ENCODE results near the gene PLAAT4.

PLAAT4 gene

DNA sequence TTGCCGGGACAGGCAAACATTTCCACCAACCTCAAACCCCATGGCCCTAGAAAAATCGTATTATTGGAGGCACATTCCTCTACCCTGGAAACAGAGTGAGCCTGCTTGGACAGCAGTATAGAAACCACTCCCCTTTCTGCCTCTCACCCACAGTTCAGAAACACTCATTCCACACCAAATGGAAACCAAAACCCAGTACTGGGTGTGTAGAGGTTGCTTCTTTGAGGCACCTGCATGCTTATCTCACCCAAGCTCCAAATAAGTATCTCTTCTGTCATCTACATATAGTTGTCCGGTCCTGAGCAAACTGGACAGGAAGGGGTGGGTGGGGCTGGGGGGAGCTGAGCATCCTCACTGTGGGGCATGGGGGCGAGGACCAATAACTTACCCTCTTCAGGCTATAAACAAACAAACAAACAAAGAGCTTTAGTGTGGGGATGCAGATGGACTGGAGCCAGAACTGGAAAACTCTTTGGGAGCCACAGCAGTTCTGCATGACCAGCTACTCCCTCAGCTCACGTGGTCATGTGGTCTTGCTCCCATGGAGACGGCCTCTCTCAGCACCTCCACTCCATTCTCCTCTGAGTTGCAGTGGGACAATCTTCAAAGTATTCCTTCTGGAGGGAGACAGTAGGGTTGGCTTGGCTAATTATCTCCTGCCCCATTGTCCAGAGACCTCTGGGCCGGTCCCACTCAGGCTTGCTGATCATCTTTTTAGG is 27.6 kb downstream of the PLAAT4 start:
- no peak for TF ChIP-seq FOXM1 (IDR thresholded peaks at IDR 0.05; ENCODE audit: borderline replicate concordance, low read depth)
- no peak for TF ChIP-seq EP300 (IDR thresholded peaks at IDR 0.05; ENCODE audit: borderline replicate concordance)
- no peak for TF ChIP-seq ZBTB7A (IDR thresholded peaks at IDR 0.05; ENCODE audit: low read depth)
- no peak for TF ChIP-seq TAF1 (IDR thresholded peaks at IDR 0.05; ENCODE audit: low read depth)
- TF ChIP-seq, protein P1, sequence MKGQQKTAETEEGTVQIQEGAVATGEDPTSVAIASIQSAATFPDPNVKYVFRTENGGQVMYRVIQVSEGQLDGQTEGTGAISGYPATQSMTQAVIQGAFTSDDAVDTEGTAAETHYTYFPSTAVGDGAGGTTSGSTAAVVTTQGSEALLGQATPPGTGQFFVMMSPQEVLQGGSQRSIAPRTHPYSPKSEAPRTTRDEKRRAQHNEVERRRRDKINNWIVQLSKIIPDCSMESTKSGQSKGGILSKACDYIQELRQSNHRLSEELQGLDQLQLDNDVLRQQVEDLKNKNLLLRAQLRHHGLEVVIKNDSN (IDR thresholded peaks at IDR 0.05), result peak; percentile 91

DNA sequence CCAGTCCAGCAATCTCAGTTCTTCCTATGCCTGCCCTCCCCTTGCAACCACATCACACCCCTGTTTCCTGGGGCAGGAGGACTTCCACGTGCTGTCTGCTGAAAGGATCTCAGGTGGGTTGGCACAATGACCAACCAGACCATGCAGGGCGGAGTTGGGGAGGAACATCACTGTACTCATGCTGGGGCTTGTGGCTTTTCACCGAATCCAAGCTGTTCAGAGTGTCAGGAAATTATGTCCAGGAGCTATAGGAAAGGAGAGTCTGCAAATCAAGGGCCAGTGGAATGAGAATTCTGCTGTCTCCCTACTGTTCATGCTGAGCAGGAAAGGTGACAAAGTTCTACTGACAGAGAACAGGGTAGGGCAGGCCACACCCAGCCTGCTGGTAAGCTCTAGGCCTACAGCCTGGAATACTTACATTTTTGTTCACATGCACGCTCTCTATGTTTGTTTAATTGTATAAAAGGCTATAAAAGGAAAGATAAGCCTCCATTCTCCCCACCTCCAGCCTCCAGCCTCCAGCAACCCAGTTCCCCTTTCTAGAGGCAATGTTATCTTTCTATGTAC is 28.3 kb downstream of the PLAAT4 start:
- TF ChIP-seq, protein P2, sequence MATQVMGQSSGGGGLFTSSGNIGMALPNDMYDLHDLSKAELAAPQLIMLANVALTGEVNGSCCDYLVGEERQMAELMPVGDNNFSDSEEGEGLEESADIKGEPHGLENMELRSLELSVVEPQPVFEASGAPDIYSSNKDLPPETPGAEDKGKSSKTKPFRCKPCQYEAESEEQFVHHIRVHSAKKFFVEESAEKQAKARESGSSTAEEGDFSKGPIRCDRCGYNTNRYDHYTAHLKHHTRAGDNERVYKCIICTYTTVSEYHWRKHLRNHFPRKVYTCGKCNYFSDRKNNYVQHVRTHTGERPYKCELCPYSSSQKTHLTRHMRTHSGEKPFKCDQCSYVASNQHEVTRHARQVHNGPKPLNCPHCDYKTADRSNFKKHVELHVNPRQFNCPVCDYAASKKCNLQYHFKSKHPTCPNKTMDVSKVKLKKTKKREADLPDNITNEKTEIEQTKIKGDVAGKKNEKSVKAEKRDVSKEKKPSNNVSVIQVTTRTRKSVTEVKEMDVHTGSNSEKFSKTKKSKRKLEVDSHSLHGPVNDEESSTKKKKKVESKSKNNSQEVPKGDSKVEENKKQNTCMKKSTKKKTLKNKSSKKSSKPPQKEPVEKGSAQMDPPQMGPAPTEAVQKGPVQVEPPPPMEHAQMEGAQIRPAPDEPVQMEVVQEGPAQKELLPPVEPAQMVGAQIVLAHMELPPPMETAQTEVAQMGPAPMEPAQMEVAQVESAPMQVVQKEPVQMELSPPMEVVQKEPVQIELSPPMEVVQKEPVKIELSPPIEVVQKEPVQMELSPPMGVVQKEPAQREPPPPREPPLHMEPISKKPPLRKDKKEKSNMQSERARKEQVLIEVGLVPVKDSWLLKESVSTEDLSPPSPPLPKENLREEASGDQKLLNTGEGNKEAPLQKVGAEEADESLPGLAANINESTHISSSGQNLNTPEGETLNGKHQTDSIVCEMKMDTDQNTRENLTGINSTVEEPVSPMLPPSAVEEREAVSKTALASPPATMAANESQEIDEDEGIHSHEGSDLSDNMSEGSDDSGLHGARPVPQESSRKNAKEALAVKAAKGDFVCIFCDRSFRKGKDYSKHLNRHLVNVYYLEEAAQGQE (IDR thresholded peaks at IDR 0.05; ENCODE audit: low read depth), result no peak
- peak; percentile 36; the same call in 1 of the 2 replicates for TF ChIP-seq MAX (IDR thresholded peaks at IDR 0.05)
- TF ChIP-seq CEBPB (IDR thresholded peaks at IDR 0.05), result no peak

GRCh38 chr11:63567044-63567840 is 30.6 kb downstream of the PLAAT4 start:
- TF ChIP-seq TEAD4 (IDR thresholded peaks at IDR 0.05), result no peak
- TF ChIP-seq, protein P2 (IDR thresholded peaks at IDR 0.05; ENCODE audit: low read depth), result no peak
- TF ChIP-seq MAX (IDR thresholded peaks at IDR 0.05), result no peak
- TF ChIP-seq TAF1 (IDR thresholded peaks at IDR 0.05; ENCODE audit: low read depth), result no peak
- TF ChIP-seq CREB1 (IDR thresholded peaks at IDR 0.05; ENCODE audit: low read depth), result no peak

DNA sequence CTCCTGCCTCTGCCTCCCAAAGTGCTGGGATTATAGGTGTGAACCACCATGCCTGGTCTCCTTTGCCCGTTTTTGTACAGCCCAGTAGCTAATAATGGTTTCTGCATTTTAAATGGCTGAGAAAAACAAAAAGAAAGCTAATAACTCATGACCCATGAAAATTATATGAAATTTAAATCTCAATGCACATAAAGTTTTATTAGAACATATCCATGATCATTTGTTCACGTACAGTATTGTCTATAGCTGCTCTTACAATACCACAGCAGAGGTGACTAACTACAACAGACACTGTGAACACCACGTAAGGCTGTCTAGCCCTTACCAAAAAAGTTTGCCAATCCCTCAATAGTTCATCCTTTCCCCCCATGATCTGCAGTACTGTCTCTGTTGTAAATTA is 33.0 kb downstream of the PLAAT4 start:
- TF ChIP-seq ZBTB7A (IDR thresholded peaks at IDR 0.05; ENCODE audit: low read depth) (no peak), TEAD4 (IDR thresholded peaks at IDR 0.05) (no peak), FOXM1 (IDR thresholded peaks at IDR 0.05; ENCODE audit: borderline replicate concordance, low read depth) (no peak), YY1 (IDR thresholded peaks at IDR 0.05; ENCODE audit: low read depth) (no peak), RAD21 (IDR thresholded peaks at IDR 0.05; ENCODE audit: low read depth) (no peak), NFIC (IDR thresholded peaks at IDR 0.05) (no peak), TAF1 (IDR thresholded peaks at IDR 0.05; ENCODE audit: low read depth) (no peak), EP300 (IDR thresholded peaks at IDR 0.05; ENCODE audit: borderline replicate concordance) (no peak), TCF12 (IDR thresholded peaks at IDR 0.05; ENCODE audit: low read depth) (no peak), CEBPB (IDR thresholded peaks at IDR 0.05) (no peak), CREB1 (IDR thresholded peaks at IDR 0.05; ENCODE audit: low read depth) (no peak), EGR1 (IDR thresholded peaks at IDR 0.05) (no peak), MAX (IDR thresholded peaks at IDR 0.05) (no peak)
- TF ChIP-seq, protein P1 (IDR thresholded peaks at IDR 0.05), result no peak
- TF ChIP-seq, protein P2 (IDR thresholded peaks at IDR 0.05; ENCODE audit: low read depth), result no peak

All from Ishikawa (cell line).